GM18907 (cell line): ENCODE results near the gene RAB36.

Source experiments
- ATAC-seq: cut with Tn5 transposase; IDR thresholded peaks from one replicate; pipeline ENCODE4 v1.9.1; 2021; ENCODE audit warnings: mild to moderate bottlenecking, moderate library complexity; ENCODE audit not compliant: unreplicated experiment

The RAB36 gene

DNA sequence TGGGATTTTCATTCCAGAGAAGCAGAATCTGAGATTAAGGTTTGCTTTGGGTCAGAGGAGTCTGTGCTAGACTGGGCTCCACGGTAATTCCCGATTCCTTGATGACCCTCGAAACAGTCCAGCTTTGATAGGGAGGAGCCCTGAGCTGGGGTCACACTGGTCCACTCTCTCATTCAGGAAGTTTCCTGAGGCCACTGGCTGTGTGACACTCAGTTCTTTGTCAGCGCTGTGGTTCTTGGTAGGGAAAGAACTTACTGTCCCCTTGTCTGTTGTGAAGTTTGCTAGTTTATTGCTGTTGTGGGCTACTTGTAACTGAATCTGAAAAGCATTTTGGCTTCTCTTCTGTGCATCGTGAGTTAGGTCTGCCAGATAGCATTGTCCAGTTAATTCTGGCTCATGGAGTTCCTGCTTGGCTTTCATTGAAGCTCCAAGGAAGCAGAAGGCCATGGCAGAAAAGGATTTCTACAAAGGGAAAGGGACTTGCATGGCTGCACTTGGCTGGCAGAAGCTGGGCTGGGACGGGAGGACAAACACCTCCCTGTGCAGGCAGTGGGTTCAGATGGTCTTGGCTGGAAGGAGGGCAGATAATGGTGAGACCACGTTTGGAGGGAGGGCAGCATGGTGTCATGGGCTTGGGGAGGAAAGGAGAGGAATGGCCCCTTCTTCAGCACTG is 58.3 kb downstream of the RAB36 start:
- ATAC-seq, result no peak

DNA sequence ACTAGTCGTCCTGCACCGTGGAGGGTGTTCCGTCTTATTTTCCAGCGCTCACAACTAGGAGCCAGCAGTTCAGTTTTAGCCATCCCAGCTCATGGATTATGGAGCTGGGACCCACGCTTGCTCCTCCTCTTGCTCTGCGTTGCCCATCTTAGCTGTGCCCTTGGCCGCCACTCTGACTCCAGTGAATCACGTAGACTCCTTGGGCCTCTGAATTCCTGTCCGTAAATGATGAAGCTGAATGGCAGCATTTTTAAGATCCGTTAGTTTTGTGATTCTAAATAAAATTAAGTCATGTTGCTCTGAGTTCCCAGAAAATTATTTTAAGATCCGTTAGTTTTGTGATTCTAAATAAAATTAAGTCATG is 58.8 kb downstream of the RAB36 start:
- ATAC-seq, result no peak

DNA sequence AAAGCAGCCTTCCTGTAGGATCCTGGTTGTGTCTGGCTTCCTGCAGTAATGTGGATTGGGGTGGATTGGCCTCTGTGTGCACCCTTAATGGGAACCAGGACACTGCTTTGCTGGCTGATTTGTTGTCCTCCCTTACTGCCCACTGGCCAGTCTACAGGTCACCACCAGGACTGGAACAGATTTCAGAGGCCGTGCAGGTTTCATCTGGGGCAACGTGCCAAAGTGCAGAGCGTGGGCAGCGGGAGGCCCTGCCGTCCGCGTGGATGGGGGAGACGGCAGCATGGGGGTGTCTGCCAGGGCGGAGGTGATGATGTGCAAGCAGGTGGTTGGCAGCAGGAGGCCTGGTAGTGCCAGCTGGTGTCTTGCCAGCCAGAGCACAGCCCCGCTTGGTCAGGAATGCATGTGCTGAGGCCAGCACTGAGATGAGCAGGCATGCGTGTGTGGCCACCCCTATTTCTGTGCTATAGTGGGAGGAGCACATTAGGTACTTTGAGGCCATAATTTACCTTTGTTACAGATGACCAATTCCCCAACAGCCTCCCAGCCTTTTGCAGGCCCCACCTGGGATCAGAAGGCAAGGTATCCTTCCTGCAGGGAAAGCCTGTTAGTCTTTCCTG is 59.4 kb downstream of the RAB36 start:
- no peak for ATAC-seq

DNA sequence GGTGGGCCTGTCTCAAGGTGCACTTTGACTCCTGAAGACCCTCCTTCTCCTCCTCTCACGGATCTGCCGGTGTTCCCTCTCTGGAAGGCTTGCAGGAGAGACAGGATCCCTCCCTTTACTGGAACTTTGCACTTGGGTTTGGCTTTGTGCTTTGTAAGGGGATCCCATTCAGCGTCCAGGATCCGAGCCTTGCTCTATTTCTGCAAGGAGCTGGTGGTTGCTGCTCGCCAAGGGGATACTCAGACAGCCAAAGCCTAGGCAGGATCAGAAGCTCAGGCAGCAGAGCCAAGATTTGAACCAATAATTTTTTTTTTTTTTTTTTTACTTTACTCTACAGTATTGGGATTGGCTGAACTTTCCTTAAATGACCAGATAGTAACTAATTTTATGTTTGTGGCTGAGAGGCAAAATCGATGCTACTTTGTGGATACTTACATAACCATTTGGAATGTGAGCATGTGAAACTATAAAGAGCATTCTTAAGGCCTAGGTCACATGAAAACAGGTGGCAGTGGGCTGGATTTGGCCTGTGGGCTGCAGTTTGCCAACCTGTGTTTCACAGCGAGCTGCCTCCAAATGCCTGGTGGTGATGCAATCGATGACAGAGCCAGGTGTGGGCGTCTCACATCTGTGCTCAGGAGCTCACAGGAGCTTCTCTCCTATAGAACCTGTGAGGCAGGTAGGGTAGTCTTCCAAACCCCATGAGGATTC is 60.2 kb downstream of the RAB36 start:
- no peak for ATAC-seq

DNA sequence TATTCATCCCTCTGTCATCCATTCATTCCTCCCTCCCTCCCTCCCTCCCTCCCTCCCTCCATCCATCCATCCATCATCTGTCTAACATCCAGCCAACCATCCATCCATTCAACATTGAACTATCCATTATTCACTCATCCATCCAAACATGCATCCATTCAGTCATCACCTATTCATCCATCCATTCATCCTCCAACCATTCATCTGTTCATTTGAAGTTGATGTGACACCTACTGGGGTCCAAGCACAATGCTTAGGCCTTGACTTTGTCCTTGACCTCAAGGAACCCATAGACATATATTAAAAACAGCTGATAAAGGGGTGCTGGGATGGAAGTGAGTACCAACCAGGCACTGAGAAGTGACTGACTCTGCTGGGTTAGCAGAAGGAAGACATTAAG is 61.6 kb downstream of the RAB36 start:
- ATAC-seq, result no peak

DNA sequence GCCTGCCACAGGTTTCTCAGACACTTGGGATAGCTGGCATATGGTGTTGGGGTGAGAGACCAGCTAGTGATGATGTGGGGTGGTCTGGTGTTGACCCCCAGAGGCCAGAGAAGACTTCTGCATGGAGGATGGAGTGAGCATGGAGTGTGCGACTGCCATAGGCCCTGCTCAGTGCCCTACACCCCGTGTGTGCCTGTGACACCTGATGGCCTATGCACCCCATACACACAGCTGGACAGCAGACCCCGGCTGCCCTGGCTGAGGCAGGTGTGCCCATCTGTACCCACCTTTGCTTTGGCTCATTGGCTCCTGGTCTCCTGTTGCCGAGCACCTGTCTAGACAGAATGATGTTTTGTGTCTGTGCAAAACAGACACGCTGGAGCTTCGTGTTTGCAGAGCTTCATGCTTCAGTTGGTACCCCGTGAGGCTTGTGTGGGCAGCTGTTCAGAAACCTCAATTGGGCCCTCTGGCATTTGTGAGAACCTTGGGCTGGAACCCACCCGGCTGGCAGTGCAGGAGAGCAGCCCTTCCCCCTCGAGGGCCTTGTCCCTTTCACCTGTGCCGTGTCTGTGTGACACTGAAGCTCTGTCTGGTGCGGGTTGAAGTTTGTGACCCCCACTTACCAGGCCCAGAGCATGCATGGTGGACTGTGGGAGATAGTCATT is 62.6 kb downstream of the RAB36 start:
- ATAC-seq, result no peak

DNA sequence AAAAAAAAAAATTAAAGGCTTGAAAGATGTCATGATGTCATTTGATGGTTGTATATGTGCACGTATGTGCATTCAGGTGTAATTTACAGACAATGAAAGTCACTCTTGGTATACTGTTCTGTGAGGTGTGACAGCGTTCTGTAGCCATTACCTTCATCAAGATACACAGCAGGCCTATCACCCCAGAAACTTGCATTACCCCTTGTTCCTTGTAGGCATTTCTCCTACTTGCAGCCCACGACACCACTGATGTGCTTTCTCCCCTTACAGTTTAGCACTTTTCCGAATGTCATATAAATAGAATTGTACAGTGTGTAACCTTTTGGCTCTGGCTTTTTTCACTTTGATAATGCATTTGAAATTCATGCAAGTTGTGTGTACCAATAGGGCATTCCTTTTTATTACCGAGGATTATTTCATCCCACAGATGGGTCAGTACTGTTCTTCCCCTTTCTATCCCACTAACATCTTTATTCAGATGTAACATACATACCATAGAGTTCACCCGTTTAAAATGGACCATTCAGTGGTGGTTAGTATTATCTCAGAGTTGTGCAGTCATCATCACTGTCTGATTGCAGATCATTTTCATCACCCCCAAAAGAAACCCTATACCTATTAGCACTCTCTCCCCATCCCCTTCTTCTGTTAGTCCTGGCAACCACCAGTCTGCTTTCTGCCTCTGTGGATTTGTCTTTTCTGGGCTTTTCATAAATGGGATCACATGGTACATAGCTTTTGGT is 65.3 kb downstream of the RAB36 start:
- no peak for ATAC-seq

DNA sequence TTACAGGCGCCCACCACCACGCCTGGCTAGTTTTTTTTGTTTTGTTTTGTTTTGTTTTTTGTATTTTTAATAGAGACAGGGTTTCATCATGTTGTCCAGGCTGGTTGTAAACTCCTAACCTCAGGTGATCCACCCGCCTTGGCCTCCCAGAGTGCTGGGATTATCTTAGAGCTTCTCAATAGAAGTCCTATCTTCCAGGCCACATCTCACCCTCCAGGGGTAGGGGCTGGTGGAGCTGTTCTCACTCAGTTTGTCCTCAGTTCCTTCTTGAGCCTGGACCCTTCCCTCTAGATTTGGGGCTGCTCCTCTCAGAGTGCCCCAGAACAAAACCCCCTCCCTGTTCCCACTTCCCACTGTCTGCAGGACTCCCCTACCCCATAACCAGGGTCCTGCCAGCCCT is 66.3 kb downstream of the RAB36 start:
- ATAC-seq, result no peak

DNA sequence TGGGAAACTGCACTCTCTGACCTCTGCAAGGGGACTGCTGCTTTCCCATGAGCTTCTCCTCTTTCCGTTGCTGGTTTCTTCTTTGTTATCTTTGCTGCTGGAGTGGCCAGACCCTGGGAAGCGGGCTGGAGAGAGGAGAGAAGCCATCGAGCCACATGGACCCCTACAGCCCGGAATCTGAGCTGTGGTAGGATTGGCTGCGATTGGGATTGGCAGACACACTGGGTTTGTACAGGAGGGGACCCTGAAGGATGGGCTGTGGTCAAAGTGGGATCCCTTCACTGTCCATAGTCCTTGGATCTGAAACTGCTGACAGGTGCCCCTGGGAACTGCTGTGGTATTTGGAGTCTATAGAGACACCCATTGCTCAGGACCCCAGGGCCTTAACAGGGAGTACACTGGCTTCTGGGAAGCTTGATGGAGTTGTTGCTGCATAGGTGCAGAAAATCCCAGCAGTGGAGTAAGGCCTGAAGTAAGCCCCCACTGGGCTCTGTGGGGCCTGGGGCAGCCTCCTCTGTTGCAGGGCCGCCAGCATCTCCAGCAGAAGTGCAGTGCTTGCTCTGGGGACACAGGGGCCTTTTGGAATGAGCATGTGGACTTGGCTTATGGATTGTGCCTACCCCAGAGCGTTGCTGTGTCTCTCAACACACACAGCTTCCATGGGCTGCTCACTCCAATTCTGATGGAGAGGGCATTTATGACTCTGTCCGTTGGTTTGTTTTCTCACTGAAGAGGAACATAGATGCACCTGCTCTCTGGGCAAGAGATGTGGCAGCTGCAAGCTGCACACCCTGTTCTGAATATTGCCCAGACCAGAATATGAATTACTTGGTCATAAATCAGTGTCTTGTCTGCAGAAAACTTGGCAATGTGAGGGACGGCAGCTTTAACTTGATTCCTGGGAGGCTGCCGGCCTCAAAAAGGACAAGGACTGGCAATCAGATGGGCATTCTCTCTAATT is 67.1 kb downstream of the RAB36 start:
- ATAC-seq, result no peak

DNA sequence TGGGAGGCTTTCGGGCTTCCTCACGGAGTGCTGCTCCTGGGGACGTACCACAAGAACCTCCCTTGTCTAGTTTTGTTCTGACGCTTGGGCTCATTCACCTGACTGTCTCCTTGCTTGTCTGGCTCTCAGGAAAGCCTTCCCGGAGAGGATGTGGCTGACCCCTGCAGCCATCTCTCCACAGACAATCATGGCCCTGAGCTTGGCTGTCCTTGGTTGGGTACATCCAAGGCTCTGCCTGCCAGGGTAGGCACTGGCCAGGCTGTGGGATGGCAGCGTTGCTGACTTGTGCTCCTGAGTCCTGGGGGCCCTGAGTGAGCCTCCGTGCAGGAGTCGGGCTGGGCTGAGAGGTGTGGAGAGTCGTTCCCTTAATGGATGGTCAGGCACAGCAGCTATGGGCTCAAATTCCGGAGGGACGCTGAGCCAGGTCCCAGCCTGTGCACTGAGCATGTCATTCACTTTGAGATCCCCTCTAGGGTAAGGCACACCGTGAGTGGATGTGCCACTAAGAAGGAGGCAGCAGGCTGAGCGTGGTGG is 67.8 kb downstream of the RAB36 start:
- ATAC-seq, result no peak

DNA sequence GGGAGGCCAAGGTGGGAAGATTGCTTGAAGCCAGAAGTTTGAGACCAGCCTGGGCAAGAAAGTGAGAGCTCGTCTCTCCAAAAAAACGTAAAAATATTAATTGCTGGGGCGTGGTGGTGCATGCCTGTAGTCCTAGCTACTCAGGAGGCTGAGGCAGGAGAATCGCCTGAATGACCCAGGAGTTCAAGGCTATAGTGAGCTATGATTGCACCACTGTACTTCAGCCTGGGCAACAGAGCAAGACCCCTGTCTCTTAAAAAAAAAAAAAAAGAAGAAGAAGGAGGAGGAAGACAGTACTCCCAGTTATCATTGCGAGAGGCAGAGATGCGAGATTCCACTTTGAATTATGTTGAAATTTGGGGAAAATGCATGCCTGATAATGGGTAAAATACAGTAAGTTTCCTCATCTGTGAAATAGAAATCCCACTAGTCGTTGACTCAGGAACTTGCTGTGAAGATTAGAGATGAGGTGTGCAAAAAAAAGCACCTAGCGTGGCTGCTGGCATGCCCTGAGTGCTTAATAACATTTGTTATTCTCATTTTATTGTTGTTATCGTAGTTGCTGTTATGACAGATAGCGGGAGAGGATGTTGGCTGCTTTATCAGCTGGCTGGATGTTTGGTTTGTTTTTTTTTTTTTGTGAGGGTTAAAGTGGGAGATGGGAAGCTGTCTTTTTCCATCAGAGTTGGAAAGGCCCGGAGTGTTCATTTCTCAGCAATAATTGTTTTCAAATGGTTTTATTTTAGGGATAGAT is 68.5 kb downstream of the RAB36 start:
- ATAC-seq, result no peak
